Glutamatergic neuron (in vitro differentiated cells): Measurements from ENCODE around the gene ATP8B4. TPM values are rescaled to one million over a fixed set of nuclear protein-coding genes. Genes with fewer than 3 reads are reported as not detected.

Source experiments
- DNase-seq: peaks from one replicate; pipeline ENCODE4 v3.0.0; 2022
- H3K27ac Mint-ChIP-seq: one replicate; pipeline ENCODE4 v1.8.0; 2020; ENCODE audit warnings: mild to moderate bottlenecking, mixed read lengths, inconsistent platforms; ENCODE audit not compliant: unreplicated experiment
- H3K27me3 Mint-ChIP-seq: one replicate; pipeline ENCODE4 v1.8.0; 2020; ENCODE audit warnings: mild to moderate bottlenecking, moderate library complexity, mixed read lengths, inconsistent platforms; ENCODE audit not compliant: unreplicated experiment
- H3K36me3 Mint-ChIP-seq: one replicate; pipeline ENCODE4 v1.8.0; 2020; ENCODE audit warnings: mild to moderate bottlenecking, mixed read lengths, inconsistent platforms; ENCODE audit not compliant: unreplicated experiment
- H3K4me1 Mint-ChIP-seq: one replicate; pipeline ENCODE4 v1.8.0; 2020; ENCODE audit warnings: mild to moderate bottlenecking, low read depth, mixed read lengths, inconsistent platforms; ENCODE audit not compliant: unreplicated experiment
- H3K4me3 Mint-ChIP-seq: one replicate; pipeline ENCODE4 v1.8.0; 2020; ENCODE audit warnings: mild to moderate bottlenecking, mixed read lengths, inconsistent platforms; ENCODE audit not compliant: unreplicated experiment
- H3K9me3 Mint-ChIP-seq: one replicate; pipeline ENCODE4 v1.8.0; 2020; ENCODE audit warnings: mild to moderate bottlenecking, moderate library complexity, mixed read lengths, inconsistent platforms; ENCODE audit not compliant: unreplicated experiment
- CTCF ChIP-seq: fragments of 200-600 bp; sonication (generic); IDR thresholded peaks from one replicate; pipeline ENCODE4 v1.5.0; 2021; ENCODE audit not compliant: partially characterized antibody, unreplicated experiment
- total RNA-seq: library from RNA; stranded (reverse); fragmentation: NEBNext Ultra II Directional; extraction: Animal tissue kit (Norgen Biotek cat#: 25700); gene quantifications from one replicate; pipeline ENCODE4 v1.2.1, GENCODE V29; 2021; ENCODE audit not compliant: unreplicated experiment

The ATP8B4 gene
- total RNA-seq, 1 donor from 2014 or later, result not detected

DNA sequence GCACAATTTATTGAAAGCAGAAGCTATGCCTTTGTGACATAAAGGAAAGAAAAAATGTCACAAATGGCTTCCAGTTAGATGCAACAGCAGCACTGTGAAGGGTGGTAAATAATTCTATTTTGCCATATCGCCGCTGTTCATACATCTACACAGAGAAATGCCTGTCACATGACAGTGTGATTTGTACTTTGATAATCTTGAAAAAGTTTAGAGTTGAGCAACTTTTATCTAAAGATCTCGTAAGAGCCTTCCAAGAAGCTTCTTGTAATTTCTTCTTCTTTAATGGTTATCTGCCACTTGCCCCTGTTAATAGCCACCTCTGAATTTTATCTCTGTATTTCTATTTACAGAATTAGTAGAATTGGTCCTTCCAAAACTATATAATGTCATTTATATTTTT, 192.3 kb downstream of the ATP8B4 start:
- H3K9me3 Mint-ChIP-seq, result no peaks in the 10 kb centered on the region
- no peaks in the 10 kb centered on the region for H3K4me1 Mint-ChIP-seq
- no peak overlapping the region for H3K4me3 Mint-ChIP-seq
- H3K27ac Mint-ChIP-seq, result no peak overlapping the region
- no peaks in the 10 kb centered on the region for H3K27me3 Mint-ChIP-seq
- no peak for TF ChIP-seq CTCF
- DNase-seq, result no peak
- H3K36me3 Mint-ChIP-seq, result no peaks in the 10 kb centered on the region

- Mint-ChIP-seq H3K27ac (no peak overlapping the region), H3K9me3 (no peaks in the 10 kb centered on the region), H3K27me3 (no peaks in the 10 kb centered on the region), H3K4me1 (no peaks in the 10 kb centered on the region), H3K4me3 (no peak overlapping the region), H3K36me3 (no peaks in the 10 kb centered on the region)
- no peak for DNase-seq
- no peak for TF ChIP-seq CTCF
These were observed 195.4 kb downstream of the ATP8B4 start for GRCh38 chr15:49923671-49924070.

DNA sequence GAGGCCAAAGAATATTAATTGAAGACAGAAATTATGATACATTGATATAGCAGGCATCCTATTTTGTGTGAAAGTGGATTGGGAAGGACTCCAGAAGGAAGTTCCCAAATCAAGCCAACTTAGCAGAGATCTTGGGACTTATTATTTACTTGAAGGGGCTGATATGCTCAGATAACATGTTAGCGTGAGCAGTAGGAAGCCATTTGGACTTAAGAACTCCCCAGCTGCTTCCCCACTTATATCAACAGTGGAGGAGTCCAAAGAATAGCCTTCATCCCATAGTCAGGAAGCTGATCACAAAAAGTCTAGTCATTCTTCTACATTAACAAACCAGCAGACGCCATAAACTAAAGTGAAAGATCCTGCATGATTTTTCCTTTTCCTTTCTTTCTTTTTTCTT, 200.0 kb downstream of the ATP8B4 start:
- no peak for TF ChIP-seq CTCF
- Mint-ChIP-seq H3K4me3 (no peak overlapping the region), H3K27me3 (peaks cover 1% of the 10 kb centered on the region), H3K4me1 (no peaks in the 10 kb centered on the region), H3K27ac (no peak overlapping the region), H3K36me3 (no peaks in the 10 kb centered on the region), H3K9me3 (no peaks in the 10 kb centered on the region)
- no peak for DNase-seq

DNA sequence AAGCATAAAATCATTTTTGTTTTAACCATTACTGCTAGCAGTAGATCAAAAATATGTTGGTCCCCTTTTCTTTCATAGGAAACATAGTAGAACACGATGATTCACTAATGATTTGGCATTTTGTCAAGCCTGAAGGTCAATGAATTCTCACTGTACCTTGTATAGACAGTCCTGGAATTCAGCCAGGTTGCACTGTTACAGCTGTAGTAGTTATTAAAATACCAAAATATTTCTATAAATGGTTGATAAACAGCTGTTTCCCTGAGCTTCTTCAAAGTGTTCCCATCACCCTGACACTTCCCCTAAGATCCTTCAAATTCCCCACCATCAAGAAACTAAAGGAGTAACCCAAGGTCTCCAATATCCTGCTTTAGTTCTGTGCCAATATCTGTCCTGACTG, 200.9 kb downstream of the ATP8B4 start:
- TF ChIP-seq CTCF, result no peak
- Mint-ChIP-seq H3K9me3 (peaks cover 1% of the 10 kb centered on the region), H3K4me3 (no peak overlapping the region), H3K27me3 (peaks cover 1% of the 10 kb centered on the region), H3K4me1 (no peaks in the 10 kb centered on the region), H3K27ac (no peak overlapping the region), H3K36me3 (no peaks in the 10 kb centered on the region)
- DNase-seq, result no peak

GRCh38 chr15:49916998-49917397, 202.0 kb downstream of the ATP8B4 start:
- no peak for TF ChIP-seq CTCF
- Mint-ChIP-seq H3K9me3 (peaks cover 1% of the 10 kb centered on the region), H3K27ac (no peak overlapping the region)

More at GRCh38 chr15:49916998-49917397, 202.0 kb downstream of the ATP8B4 start:
- Mint-ChIP-seq H3K27me3 (peaks cover 1% of the 10 kb centered on the region), H3K4me1 (no peaks in the 10 kb centered on the region), H3K36me3 (no peaks in the 10 kb centered on the region), H3K4me3 (no peak overlapping the region)
- no peak for DNase-seq
